ENCODE results near the gene MYLK2. TPM values are rescaled to one million over a fixed set of nuclear protein-coding genes. Genes with fewer than 3 reads are reported as not detected.

MYLK2 gene
- total RNA-seq, 2 experiments from 2014 or later: 0.13 to 0.27 TPM

DNA sequence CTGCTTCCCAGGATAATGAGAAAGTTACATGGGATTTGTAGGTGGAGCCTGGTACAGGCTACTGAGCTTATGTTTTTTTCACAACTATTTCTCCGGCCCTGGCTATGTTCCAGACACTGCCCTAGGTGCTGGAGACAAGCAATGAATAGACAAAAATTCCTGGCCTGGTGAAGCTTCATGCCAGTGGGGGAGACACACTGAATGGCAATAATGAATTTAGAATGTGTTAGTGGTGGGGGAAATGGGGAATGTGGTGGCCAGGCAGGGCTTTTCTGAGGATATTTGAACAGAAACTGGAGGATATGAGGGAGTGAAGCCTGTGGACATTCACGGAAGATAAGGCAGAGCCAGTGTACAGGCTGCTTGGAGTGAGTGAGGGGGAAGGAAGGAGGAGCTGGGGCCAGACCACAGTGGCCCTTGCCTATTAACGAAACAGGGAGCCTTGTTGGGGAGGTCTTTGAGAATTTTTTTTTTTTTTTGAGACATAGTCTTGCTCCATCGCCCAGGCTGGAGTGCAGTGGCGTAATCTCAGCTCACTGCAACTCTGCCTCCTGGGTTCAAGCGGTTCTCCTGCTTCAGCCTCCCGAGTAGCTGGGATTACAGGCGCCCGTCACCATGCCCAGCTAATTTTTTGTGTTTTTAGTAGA lies 19.6 kb downstream of the MYLK2 start:
- TF ChIP-seq, protein P1, sequence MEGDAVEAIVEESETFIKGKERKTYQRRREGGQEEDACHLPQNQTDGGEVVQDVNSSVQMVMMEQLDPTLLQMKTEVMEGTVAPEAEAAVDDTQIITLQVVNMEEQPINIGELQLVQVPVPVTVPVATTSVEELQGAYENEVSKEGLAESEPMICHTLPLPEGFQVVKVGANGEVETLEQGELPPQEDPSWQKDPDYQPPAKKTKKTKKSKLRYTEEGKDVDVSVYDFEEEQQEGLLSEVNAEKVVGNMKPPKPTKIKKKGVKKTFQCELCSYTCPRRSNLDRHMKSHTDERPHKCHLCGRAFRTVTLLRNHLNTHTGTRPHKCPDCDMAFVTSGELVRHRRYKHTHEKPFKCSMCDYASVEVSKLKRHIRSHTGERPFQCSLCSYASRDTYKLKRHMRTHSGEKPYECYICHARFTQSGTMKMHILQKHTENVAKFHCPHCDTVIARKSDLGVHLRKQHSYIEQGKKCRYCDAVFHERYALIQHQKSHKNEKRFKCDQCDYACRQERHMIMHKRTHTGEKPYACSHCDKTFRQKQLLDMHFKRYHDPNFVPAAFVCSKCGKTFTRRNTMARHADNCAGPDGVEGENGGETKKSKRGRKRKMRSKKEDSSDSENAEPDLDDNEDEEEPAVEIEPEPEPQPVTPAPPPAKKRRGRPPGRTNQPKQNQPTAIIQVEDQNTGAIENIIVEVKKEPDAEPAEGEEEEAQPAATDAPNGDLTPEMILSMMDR (IDR thresholded peaks at IDR 0.05): no peak
- POLR2A ChIA-PET: interaction anchor here (1.0 kb wide), 1 partner anchor 11 kb away, joined by 3 read pairs; no protein-coding TSS in a partner anchor
- intact Hi-C loops (cut with micrococcal nuclease): no loop called here
- Mint-ChIP-seq H3K4me3 (no peak overlapping the region), H3K9me3 (no peaks in the 10 kb centered on the region), H3K36me3 (ENCODE audit: low read depth) (no peaks in the 10 kb centered on the region), H3K27ac (no peak overlapping the region), H3K27me3 (no peaks in the 10 kb centered on the region), H3K4me1 (ENCODE audit: low read depth) (peaks cover 8% of the 10 kb centered on the region)
- CTCF ChIA-PET: interaction anchor here (1.7 to 6.8 kb wide), 4 partner anchors 8 to 113 kb away, joined by 8 to 46 read pairs (median 16); partner anchors contain the start of gene PDRG1
- no peak for ATAC-seq
- DNase-seq: no peak

DNA sequence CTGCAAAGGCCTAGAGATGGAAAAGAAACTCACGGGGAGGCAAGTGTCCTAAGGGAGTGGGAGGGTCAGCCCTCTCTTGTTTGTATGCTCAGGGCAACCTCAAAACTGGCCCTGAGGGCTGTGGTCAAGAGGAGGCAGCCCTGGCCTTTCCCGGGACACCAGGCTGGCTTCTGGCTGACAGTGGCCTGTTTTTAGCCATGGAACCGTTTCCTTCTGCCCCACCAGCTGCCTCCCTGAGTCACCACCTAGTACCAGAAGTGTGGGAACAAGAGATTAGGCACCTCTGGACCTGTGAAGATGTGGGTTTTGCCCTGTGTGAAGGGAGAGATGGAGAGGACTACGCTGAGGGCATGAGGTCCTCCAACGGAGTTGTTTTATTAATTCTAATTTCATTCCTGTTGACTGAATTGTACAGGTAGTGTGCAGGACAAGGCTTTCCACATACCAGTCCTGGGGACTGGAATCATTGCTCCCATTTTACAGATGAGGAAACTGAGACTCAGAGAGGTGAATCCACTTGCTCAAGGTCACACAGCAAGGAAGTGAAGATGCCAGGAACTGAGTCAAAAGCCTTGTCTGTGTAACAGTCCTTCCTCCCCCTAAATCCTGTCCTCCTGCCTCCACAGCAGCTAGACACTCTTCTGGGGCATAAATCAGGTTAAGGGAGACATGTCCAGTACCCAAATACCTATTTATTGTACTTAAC lies 20.8 kb downstream of the MYLK2 start:
- H3K27ac Mint-ChIP-seq: no peak overlapping the region
- no peak for DNase-seq
- ChIA-PET POLR2A (no interaction called here), CTCF (interaction anchor here (0.8 to 6.8 kb wide), 3 partner anchors 12 to 18 kb away, joined by 3 to 46 read pairs (median 18); no protein-coding TSS in a partner anchor)
- H3K36me3 Mint-ChIP-seq (ENCODE audit: low read depth): no peaks in the 10 kb centered on the region
- TF ChIP-seq, protein P1 (IDR thresholded peaks at IDR 0.05): no peak
- H3K27me3 Mint-ChIP-seq: no peaks in the 10 kb centered on the region
- no peak overlapping the region for H3K4me3 Mint-ChIP-seq
- H3K9me3 Mint-ChIP-seq: no peaks in the 10 kb centered on the region
- no peak for ATAC-seq
- intact Hi-C loops (cut with micrococcal nuclease): no loop called here
- peaks cover 8% of the 10 kb centered on the region for H3K4me1 Mint-ChIP-seq (ENCODE audit: low read depth)

DNA sequence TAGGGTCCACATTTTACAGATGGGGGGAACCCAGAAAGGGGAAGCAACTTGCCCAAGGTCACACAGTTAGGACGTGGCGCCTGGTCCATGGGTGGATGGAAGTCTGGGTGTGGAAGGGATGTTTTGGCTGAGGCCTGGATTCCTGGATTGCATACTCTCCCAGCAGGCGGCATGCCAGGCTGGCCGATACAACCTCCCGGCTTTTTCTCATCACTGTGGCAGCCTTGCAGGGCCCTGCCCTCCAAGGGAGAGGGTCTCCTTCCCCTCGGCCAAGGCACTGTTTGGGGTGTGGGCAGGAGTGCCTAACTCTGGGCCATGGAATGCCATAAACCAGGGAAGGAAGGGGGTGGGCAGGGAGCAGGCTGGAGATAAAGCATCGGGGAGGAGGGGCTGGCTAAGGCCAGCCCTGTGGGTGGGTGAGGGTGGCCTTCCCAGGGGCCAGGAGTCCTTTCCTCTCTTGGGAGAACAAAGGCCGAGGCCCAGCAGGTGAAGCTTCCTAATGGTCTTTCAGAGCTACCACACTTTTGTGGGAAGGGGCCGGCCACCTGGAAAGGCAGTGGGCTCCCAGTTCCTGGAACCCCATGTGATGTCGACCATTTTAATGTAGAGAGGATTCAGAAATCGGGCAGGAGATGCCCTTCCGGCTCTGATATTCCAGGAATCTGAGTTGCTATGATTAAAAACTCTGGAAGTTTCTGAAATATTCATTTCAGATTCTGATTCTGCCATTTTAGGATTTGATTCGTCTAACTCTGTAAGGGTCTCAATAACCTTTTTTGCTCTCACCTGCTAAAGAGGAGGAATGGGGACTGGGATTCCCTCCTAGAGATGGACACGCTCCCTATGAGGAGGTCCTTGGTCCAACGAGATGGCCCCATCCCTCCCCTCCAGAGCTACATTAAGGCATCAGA lies 22.0 kb downstream of the MYLK2 start:
- Mint-ChIP-seq H3K9me3 (no peaks in the 10 kb centered on the region), H3K36me3 (ENCODE audit: low read depth) (no peaks in the 10 kb centered on the region), H3K27me3 (no peaks in the 10 kb centered on the region), H3K4me3 (no peak overlapping the region), H3K27ac (no peak overlapping the region), H3K4me1 (ENCODE audit: low read depth) (peaks cover 4% of the 10 kb centered on the region)
- intact Hi-C loops (cut with micrococcal nuclease): no loop called here
- ATAC-seq (no peak), DNase-seq (no peak)
- ChIA-PET POLR2A (no interaction called here), CTCF (interaction anchor here (0.8 to 1.7 kb wide), 3 partner anchors 9 to 18 kb away, joined by 3 to 6 read pairs (median 5); no protein-coding TSS in a partner anchor)
- TF ChIP-seq, protein P1 (IDR thresholded peaks at IDR 0.05): no peak

DNA sequence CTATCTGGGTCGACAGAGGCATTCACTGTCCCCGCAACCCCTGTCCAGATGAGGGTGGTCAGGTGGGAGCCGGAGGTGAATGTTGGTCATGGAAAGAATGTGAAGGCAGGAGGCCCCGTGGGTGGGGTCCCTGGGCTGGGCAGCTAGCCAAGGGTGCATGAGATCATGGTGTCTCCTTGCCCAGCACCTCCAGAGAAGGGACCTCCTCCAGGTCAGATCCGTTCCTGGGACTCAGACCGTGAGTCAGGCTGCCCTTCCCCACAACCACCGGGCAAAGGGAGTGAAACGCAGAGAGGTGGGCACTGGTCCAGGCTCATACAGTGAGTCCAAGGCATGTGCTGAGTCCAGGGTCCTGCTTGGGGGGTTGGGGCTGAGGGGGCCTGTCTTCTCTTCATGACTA lies 22.8 kb downstream of the MYLK2 start:
- no peak for DNase-seq
- no peaks in the 10 kb centered on the region for H3K36me3 Mint-ChIP-seq (ENCODE audit: low read depth)
- H3K9me3 Mint-ChIP-seq: no peaks in the 10 kb centered on the region
- ATAC-seq: no peak
- CTCF ChIA-PET: interaction anchor here (1.4 to 2.3 kb wide), 3 partner anchors 10 to 19 kb away, joined by 5 to 8 read pairs (median 6); no protein-coding TSS in a partner anchor
- TF ChIP-seq, protein P1 (IDR thresholded peaks at IDR 0.05): no peak
- no peaks in the 10 kb centered on the region for H3K27me3 Mint-ChIP-seq
- POLR2A ChIA-PET: no interaction called here
- H3K4me1 Mint-ChIP-seq (ENCODE audit: low read depth): no peaks in the 10 kb centered on the region
- intact Hi-C loops (cut with micrococcal nuclease): no loop called here
- no peak overlapping the region for H3K4me3 Mint-ChIP-seq
- no peak overlapping the region for H3K27ac Mint-ChIP-seq
